Thyroid gland (tissue), 4 donors: Measurements from ENCODE around the gene BTK.

Source experiments
- CTCF ChIP-seq, 6 experiments: fragments of 200-600 bp in 3 of 6; fragments of 450-650 bp in 3 of 6; sonication (generic) in 3 of 6; IDR thresholded peaks; one replicate each; pipeline ENCODE4 v1.5.1; 2016 to 2019; ENCODE audit warnings: antibody characterized with exemption in 6 of 6, mild to moderate bottlenecking in 2 of 6, inconsistent platforms in 1 of 6, moderate library complexity in 1 of 6
- POLR2A ChIP-seq, 2 donors: fragments of 450-650 bp; IDR thresholded peaks; one replicate each; pipeline ENCODE4 v1.6.1; 2017; ENCODE audit warnings: antibody characterized with exemption in 2 of 2, mild to moderate bottlenecking in 2 of 2, moderate library complexity in 1 of 2

GRCh38 chrX:101369687-101370086, 16.3 kb downstream of the BTK start:
- no peak for TF ChIP-seq POLR2A (IDR thresholded peaks at IDR 0.05)
- TF ChIP-seq CTCF (IDR thresholded peaks at IDR 0.05), result no peak
